Natural killer cell (primary cell): ENCODE data around the gene CAAP1. TPM values are rescaled to one million over a fixed set of nuclear protein-coding genes. Genes with fewer than 3 reads are reported as not detected.

Experiments
- ATAC-seq, 3 donors: fragments of 150-1000 bp in 2 of 3; fragments of 200-7000 bp in 1 of 3; cut with Tn5 transposase; 1 replicate in 1 of 3; 2 replicates in 2 of 3; pipeline ENCODE4 v1.10.0; 2021; ENCODE audit warnings: mild to moderate bottlenecking in 2 of 3, moderate library complexity in 2 of 3
- DNase-seq, 2 donors: peaks; one replicate each; pipeline versions ENCODE4 v3.0.0 to v3.0.0-alpha.2; 2013 to 2021; ENCODE audit warnings: mixed read lengths in 1 of 2
- H3K27ac ChIP-seq: one replicate; pipeline ENCODE4 v1.5.1; 2013; ENCODE audit warnings: mild to moderate bottlenecking, low read length
- H3K27me3 ChIP-seq: one replicate; pipeline ENCODE4 v1.6.1; 2013; ENCODE audit warnings: low read length; ENCODE audit not compliant: control insufficient read depth, insufficient read depth
- H3K36me3 ChIP-seq: one replicate; pipeline ENCODE4 v1.6.1; 2013; ENCODE audit warnings: low read length; ENCODE audit not compliant: control insufficient read depth, insufficient read depth
- H3K4me1 ChIP-seq: one replicate; pipeline ENCODE4 v1.6.1; 2013; ENCODE audit warnings: low read length; ENCODE audit not compliant: control insufficient read depth, insufficient read depth
- H3K4me3 ChIP-seq: one replicate; pipeline ENCODE4 v1.5.1; 2013; ENCODE audit warnings: low read length
- H3K9me3 ChIP-seq: one replicate; pipeline ENCODE4 v1.6.1; 2013; ENCODE audit warnings: low read length; ENCODE audit not compliant: control insufficient read depth, insufficient read depth
- H3K27ac Mint-ChIP-seq, 2 donors: one replicate each; pipeline ENCODE4 v1.8.0; 2022; ENCODE audit warnings: mild to moderate bottlenecking in 2 of 2, mixed read lengths in 2 of 2, moderate library complexity in 1 of 2
- H3K27me3 Mint-ChIP-seq, 2 donors: one replicate each; pipeline ENCODE4 v1.8.0; 2022; ENCODE audit warnings: low read depth in 2 of 2, mixed read lengths in 2 of 2
- H3K36me3 Mint-ChIP-seq: one replicate; pipeline ENCODE4 v1.8.0; 2022; ENCODE audit warnings: mixed read lengths
- H3K4me1 Mint-ChIP-seq, 2 donors: one replicate each; pipeline ENCODE4 v1.8.0; 2022; ENCODE audit warnings: mixed read lengths in 2 of 2
- H3K4me3 Mint-ChIP-seq: one replicate; pipeline ENCODE4 v1.8.0; 2022; ENCODE audit warnings: mild to moderate bottlenecking, moderate library complexity, mixed read lengths
- H3K9me3 Mint-ChIP-seq, 2 donors: one replicate each; pipeline ENCODE4 v1.8.0; 2022; ENCODE audit warnings: mixed read lengths in 2 of 2
- CTCF ChIP-seq: fragments of 200-600 bp; IDR thresholded peaks from one replicate; pipeline ENCODE4 v1.8.0; 2022; ENCODE audit warnings: antibody characterized with exemption
- WGBS: methylation state at CpG from one replicate; pipeline ENCODE4 v1.1.7; 2013; ENCODE audit warnings: missing lambda C conversion rate; ENCODE audit not compliant: insufficient coverage; 5-methylcytosine and 5-hydroxymethylcytosine counted together
- intact Hi-C: fragments of 100-400 bp; cut with micrococcal nuclease; formaldehyde crosslinking; loops from one replicate; pipeline ENCODE4 v1.14.2; 2022
- total RNA-seq, 4 donors: library from RNA; stranded (reverse); fragments of 120-200 nt in 1 of 4; gene quantifications; one replicate each; pipeline versions ENCODE4 v1.2.3 to v1.2.4, GENCODE V29; 2013 to 2022

Gene CAAP1
- total RNA-seq, 3 donors from 2014 or later (not counting 1 experiment from before 2014, with no cell fraction given), result 12.6 to 16.8 (median 15.2) TPM

GRCh38 chr9:26814799-26815198, 77.8 kb downstream of the CAAP1 start:
- no peaks in the 10 kb centered on the region for H3K27me3 ChIP-seq
- H3K4me3 ChIP-seq, result no peak overlapping the region
- H3K36me3 ChIP-seq, result no peaks in the 10 kb centered on the region
- H3K9me3 Mint-ChIP-seq, result no peaks in the 10 kb centered on the region
- no peak overlapping the region for H3K4me3 Mint-ChIP-seq
- WGBS, result 82% methylated on average over 2 of the region's 2 CpGs
- TF ChIP-seq CTCF, result no peak
- no peaks in the 10 kb centered on the region for H3K4me1 ChIP-seq
- no peak overlapping the region for H3K27ac ChIP-seq
- H3K27me3 Mint-ChIP-seq, result peaks cover 0 to 3% of the 10 kb centered on the region in 2 donors
- H3K4me1 Mint-ChIP-seq, result no peaks in the 10 kb centered on the region
- DNase-seq, result no peak
- H3K36me3 Mint-ChIP-seq, result no peaks in the 10 kb centered on the region
- intact Hi-C loops, result no loop called here
- no peaks in the 10 kb centered on the region for H3K9me3 ChIP-seq
- H3K27ac Mint-ChIP-seq, result no peak overlapping the region
- no peak for ATAC-seq

GRCh38 chr9:26813247-26813646, 79.4 kb downstream of the CAAP1 start:
- Histone ChIP-seq H3K4me3 (no peak overlapping the region), H3K36me3 (no peaks in the 10 kb centered on the region), H3K27ac (no peak overlapping the region), H3K27me3 (no peaks in the 10 kb centered on the region), H3K4me1 (no peaks in the 10 kb centered on the region), H3K9me3 (no peaks in the 10 kb centered on the region)
- intact Hi-C loops, result no loop called here
- no peak for ATAC-seq
- peaks cover 0 to 3% of the 10 kb centered on the region in 2 donors for H3K27me3 Mint-ChIP-seq
- TF ChIP-seq CTCF, result no peak
- no peaks in the 10 kb centered on the region for H3K4me1 Mint-ChIP-seq
- H3K36me3 Mint-ChIP-seq, result no peaks in the 10 kb centered on the region
- no peak overlapping the region for H3K27ac Mint-ChIP-seq
- DNase-seq, result no peak
- no peaks in the 10 kb centered on the region for H3K9me3 Mint-ChIP-seq
- H3K4me3 Mint-ChIP-seq, result no peak overlapping the region

- H3K4me1 ChIP-seq, result no peaks in the 10 kb centered on the region
- H3K9me3 ChIP-seq, result no peaks in the 10 kb centered on the region
- no peak for TF ChIP-seq CTCF
- no peak for ATAC-seq
- no peak for DNase-seq
- H3K36me3 ChIP-seq, result no peaks in the 10 kb centered on the region
- Mint-ChIP-seq H3K36me3 (no peaks in the 10 kb centered on the region), H3K27me3 (peaks cover 0 to 3% of the 10 kb centered on the region in 2 donors), H3K9me3 (peaks cover 0 to 2% of the 10 kb centered on the region in 2 donors), H3K4me3 (no peak overlapping the region), H3K27ac (no peak overlapping the region), H3K4me1 (no peaks in the 10 kb centered on the region)
- intact Hi-C loops, result no loop called here
- no peaks in the 10 kb centered on the region for H3K27me3 ChIP-seq
- no peak overlapping the region for H3K4me3 ChIP-seq
- H3K27ac ChIP-seq, result no peak overlapping the region
- WGBS, result 86% methylated on average over 2 of the region's 3 CpGs
These were observed 80.4 kb downstream of the CAAP1 start for GRCh38 chr9:26812217-26812616.

- TF ChIP-seq CTCF, result no peak
- H3K4me1 Mint-ChIP-seq, result no peaks in the 10 kb centered on the region
- Histone ChIP-seq H3K4me1 (no peaks in the 10 kb centered on the region), H3K27me3 (no peaks in the 10 kb centered on the region), H3K4me3 (no peak overlapping the region), H3K9me3 (no peaks in the 10 kb centered on the region), H3K27ac (no peak overlapping the region), H3K36me3 (no peaks in the 10 kb centered on the region)
- peaks cover 0 to 3% of the 10 kb centered on the region in 2 donors for H3K27me3 Mint-ChIP-seq
- H3K27ac Mint-ChIP-seq, result no peak overlapping the region
- H3K4me3 Mint-ChIP-seq, result no peak overlapping the region
- intact Hi-C loops, result no loop called here
- peaks cover 0 to 2% of the 10 kb centered on the region in 2 donors for H3K9me3 Mint-ChIP-seq
- H3K36me3 Mint-ChIP-seq, result no peaks in the 10 kb centered on the region
- ATAC-seq (no peak), DNase-seq (no peak)
These were observed 81.5 kb downstream of the CAAP1 start for GRCh38 chr9:26811106-26811505.
